ENCODE data around the gene TEX11.
"Not testable (repeated sequence)": the region's sequence is repeated elsewhere in the genome, so short reads cannot be mapped to it uniquely, and the experiment has no call there.

The TEX11 gene

DNA sequence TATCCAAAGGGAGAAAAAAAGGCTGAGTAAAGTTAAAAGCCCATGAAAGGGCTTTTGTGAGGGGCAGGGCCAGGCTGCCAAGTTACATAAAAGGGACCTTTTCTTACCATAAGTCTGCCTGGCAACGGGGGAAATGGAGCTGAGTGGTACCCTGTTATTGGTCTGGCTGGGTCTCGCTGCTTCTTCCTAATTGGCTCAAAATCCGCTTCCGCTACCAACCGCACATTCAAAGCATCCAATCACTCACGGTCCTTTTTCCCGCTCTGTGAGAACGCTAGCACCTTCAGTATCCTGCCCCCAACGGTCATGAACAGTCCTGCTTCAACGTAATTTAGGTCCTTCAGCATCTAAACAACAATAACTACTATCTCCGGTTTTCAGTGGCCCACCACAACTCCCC is 611 bp downstream of the TEX11 start:
- in situ Hi-C loops (cut with MboI; ENCODE audit: low pct_unique_long_range_greater_than_20kb, low sequenced_read_pairs, unreplicated experiment) = no loop called here
- TF ChIP-seq, protein P1, sequence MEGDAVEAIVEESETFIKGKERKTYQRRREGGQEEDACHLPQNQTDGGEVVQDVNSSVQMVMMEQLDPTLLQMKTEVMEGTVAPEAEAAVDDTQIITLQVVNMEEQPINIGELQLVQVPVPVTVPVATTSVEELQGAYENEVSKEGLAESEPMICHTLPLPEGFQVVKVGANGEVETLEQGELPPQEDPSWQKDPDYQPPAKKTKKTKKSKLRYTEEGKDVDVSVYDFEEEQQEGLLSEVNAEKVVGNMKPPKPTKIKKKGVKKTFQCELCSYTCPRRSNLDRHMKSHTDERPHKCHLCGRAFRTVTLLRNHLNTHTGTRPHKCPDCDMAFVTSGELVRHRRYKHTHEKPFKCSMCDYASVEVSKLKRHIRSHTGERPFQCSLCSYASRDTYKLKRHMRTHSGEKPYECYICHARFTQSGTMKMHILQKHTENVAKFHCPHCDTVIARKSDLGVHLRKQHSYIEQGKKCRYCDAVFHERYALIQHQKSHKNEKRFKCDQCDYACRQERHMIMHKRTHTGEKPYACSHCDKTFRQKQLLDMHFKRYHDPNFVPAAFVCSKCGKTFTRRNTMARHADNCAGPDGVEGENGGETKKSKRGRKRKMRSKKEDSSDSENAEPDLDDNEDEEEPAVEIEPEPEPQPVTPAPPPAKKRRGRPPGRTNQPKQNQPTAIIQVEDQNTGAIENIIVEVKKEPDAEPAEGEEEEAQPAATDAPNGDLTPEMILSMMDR (IDR thresholded peaks at IDR 0.05; ENCODE audit: extremely low read depth, insufficient read depth, missing control alignments) = no peak

DNA sequence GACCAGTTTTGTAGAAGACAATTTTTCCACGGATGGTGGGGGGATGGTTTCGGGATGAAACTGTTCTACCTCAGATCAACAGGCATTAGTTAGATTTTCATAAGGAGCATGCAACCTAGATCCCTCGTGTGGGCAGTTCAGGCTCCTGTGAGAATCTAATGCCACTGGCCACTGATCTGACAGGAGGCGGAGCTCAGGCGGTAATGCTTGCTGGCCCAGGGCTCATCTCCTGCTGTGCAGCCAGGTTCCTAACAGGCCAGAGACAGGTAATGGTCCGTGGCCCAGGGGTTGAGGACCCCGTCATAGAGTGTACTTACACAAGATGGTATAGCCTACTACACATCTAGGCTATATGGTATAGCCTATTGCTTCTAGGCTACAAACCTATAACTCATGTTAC is 7.0 kb downstream of the TEX11 start:
- DNase-seq (ENCODE audit: low spot score) = no peak
- in situ Hi-C loops (cut with MboI; ENCODE audit: low pct_unique_long_range_greater_than_20kb, low sequenced_read_pairs, unreplicated experiment) = no loop called here
- TF ChIP-seq, protein P1 (IDR thresholded peaks at IDR 0.05; ENCODE audit: extremely low read depth, insufficient read depth, missing control alignments) = no peak

More for the DNA sequence above, 611 bp downstream of the TEX11 start:
- DNase-seq (ENCODE audit: low spot score) = no peak

DNA sequence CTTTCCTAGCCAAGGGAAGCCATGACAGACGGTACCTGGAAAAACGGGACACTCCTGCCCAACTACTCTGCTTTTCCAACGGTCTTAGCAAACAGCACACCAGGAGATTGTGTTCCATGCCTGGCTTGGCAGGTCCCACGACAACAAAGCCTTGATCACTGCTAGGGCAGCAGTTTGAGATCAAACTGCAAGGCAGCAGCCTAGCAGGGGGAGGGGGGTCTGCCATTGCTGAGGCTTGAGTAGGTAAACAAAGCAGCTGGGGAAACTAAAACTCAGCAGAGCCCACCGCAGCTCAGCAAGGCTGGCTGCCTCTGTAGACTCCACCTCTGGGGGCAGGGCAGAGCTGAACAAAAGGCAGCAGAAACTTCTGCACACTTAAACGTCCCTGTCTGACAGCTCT is 18.1 kb downstream of the TEX11 start:
- DNase-seq (ENCODE audit: low spot score); in situ Hi-C loops (cut with MboI; ENCODE audit: low pct_unique_long_range_greater_than_20kb, low sequenced_read_pairs, unreplicated experiment): not testable (repeated sequence)

DNA sequence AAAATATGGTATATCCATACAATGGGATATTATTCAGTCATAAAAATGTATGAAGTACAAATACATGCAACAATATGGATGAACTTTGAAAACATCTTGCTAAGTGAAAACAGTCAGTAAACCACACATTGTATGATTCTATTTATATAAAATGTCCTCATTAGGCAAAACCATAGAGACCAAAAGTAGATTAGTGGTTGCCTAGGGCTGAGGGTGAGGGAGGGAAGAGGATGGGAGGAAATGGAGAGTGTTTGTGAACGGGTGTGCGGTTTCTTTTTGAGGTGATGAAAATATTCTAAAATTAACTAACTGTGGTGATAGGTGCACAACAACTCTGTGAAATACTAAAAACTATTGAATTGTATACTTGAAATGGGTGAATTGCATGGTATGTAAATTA is 29.6 kb downstream of the TEX11 start:
- in situ Hi-C loops (cut with MboI; ENCODE audit: low pct_unique_long_range_greater_than_20kb, low sequenced_read_pairs, unreplicated experiment) = no loop called here
- DNase-seq (ENCODE audit: low spot score) = no peak
- TF ChIP-seq, protein P1 (IDR thresholded peaks at IDR 0.05; ENCODE audit: extremely low read depth, insufficient read depth, missing control alignments) = no peak

DNA sequence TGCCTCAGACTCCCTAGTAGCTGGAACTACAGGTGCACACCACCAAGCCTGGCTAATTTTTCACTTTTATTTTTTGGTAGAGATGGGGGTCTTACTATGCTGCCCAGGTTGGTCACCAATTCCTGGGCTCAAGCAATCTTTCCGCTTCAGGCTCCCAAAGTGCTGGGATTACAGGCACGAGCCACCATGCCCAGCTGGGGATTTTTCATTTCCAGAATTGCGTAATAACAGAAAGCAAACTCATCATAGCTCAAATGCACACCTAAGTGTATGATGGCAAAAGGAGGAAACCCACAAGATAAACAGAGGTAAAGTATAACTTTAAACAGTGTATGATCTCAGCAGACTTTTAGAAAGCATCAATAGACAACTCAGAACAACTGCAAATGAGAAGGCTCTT is 56.2 kb downstream of the TEX11 start:
- DNase-seq (ENCODE audit: low spot score) = no peak
- TF ChIP-seq, protein P1 (IDR thresholded peaks at IDR 0.05; ENCODE audit: extremely low read depth, insufficient read depth, missing control alignments) = no peak
- in situ Hi-C loops (cut with MboI; ENCODE audit: low pct_unique_long_range_greater_than_20kb, low sequenced_read_pairs, unreplicated experiment) = no loop called here

DNA sequence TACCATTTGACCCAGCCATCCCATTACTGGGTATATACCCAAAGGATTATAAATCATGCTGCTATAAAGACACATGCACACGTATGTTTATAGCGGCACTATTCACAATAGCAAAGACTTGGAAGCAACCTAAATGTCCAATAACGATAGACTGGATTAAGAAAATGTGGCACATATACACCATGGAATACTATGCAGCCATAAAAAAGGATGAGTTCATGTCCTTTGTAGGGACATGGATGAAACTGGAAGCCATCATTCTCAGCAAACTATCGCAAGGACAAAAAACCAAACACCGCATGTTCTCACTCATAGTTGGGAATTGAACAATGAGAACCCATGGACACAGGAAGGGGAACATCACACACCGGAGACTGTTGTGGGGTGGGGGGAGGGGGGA is 64.4 kb downstream of the TEX11 start:
- in situ Hi-C loops (cut with MboI; ENCODE audit: low pct_unique_long_range_greater_than_20kb, low sequenced_read_pairs, unreplicated experiment); DNase-seq (ENCODE audit: low spot score): not testable (repeated sequence)

DNA sequence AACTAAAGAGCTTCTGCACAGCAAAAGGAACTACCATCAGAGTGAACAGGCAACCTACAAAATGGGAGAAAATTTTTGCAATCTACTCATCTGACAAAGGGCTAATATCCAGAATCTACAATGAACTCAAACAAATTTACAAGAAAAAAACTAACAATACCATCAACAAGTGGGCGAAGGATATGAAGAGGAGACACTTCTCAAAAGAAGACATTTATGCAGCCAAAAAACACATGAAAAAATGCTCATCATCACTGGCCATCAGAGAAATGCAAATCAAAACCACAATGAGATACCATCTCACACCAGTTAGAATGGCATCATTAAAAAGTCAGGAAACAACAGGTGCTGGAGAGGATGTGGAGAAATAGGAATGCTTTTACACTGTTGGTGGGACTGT is 64.9 kb downstream of the TEX11 start:
- in situ Hi-C loops (cut with MboI; ENCODE audit: low pct_unique_long_range_greater_than_20kb, low sequenced_read_pairs, unreplicated experiment); DNase-seq (ENCODE audit: low spot score): not testable (repeated sequence)

DNA sequence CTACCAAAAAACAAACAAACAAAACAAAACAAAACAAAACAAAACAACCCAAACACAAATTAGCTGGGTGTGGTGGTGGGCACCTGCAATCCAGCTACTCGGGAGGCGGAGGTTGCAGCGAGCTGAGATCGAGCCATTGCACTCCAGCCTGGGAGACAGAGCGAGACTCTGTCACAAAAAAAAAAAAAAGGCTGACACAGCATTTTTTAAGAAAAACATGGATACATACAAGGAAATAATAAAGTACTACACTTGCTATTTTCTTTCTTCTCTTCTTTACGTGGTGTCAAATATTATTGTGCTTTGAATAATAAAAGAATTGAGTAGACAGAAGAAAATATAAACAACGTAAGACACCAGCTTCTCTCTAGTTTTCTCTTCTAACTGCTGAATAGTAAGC is 73.9 kb downstream of the TEX11 start:
- DNase-seq (ENCODE audit: low spot score) = no peak
- in situ Hi-C loops (cut with MboI; ENCODE audit: low pct_unique_long_range_greater_than_20kb, low sequenced_read_pairs, unreplicated experiment) = no loop called here
- TF ChIP-seq, protein P1 (IDR thresholded peaks at IDR 0.05; ENCODE audit: extremely low read depth, insufficient read depth, missing control alignments) = no peak

All from GM13977 (cell line).